A673 (cell line): ENCODE data around the gene PYHIN1. TPM values are rescaled to one million over a fixed set of nuclear protein-coding genes. Genes with fewer than 3 reads are reported as not detected.

Experiments used
- BruUV-seq: library from RNA; stranded (reverse); fragments of 400-500 nt; replicated peaks from 2 replicates; lab custom pipeline; 2021; lab: Mats Ljungman, UMichigan
- CTCF ChIA-PET: fragments of 300-600 bp; sonication (Branson Sonifier 250); formaldehyde crosslinking; loops from one replicate; lab custom pipeline; 2022; ENCODE audit warnings: antibody characterized with exemption; lab: Charles Lee
- POLR2A ChIA-PET: fragments of 300-600 bp; sonication (Branson Sonifier 250); formaldehyde crosslinking; loops from one replicate; lab custom pipeline; 2022; ENCODE audit warnings: antibody characterized with exemption; ENCODE audit not compliant: low non-redundant PET; lab: Charles Lee
- DNase-seq: peaks from one replicate; pipeline ENCODE4 v3.0.0-alpha.2; 2015; ENCODE audit warnings: low spot score
- H3K27ac ChIP-seq: fragments of 200-600 bp; sonication (generic); 2 replicates; pipeline ENCODE4 v1.5.1; 2016; ENCODE audit warnings: mixed run types, low read depth, mild to moderate bottlenecking, mixed read lengths, antibody characterized with exemption, low read length; ENCODE audit not compliant: poor library complexity, severe bottlenecking
- H3K27me3 ChIP-seq: fragments of 200-600 bp; sonication (generic); replicated peaks from 2 replicates; pipeline ENCODE4 v1.6.1; 2017; ENCODE audit warnings: mixed run types, low read depth, mild to moderate bottlenecking, mixed read lengths, antibody characterized with exemption, low read length; ENCODE audit not compliant: insufficient read depth, poor library complexity
- H3K36me3 ChIP-seq: fragments of 200-600 bp; sonication (generic); 2 replicates; pipeline ENCODE4 v1.6.1; 2016; ENCODE audit warnings: mixed run types, mild to moderate bottlenecking, mixed read lengths, antibody characterized with exemption, low read length; ENCODE audit not compliant: insufficient read depth, poor library complexity, severe bottlenecking
- H3K4me1 ChIP-seq: fragments of 200-600 bp; sonication (generic); 2 replicates; pipeline ENCODE4 v1.6.1; 2017; ENCODE audit warnings: mixed run types, mild to moderate bottlenecking, mixed read lengths, antibody characterized with exemption, low read length; ENCODE audit not compliant: insufficient read depth, poor library complexity, severe bottlenecking
- H3K4me3 ChIP-seq: fragments of 200-600 bp; sonication (generic); 2 replicates; pipeline ENCODE4 v1.5.1; 2016; ENCODE audit warnings: low read depth, mixed run types, mild to moderate bottlenecking, mixed read lengths, low read length; ENCODE audit not compliant: poor library complexity, severe bottlenecking
- H3K9me3 ChIP-seq: fragments of 200-600 bp; sonication (generic); 2 replicates; pipeline ENCODE4 v1.6.1; 2016; ENCODE audit warnings: mixed run types, low read depth, mild to moderate bottlenecking, mixed read lengths, antibody characterized with exemption, low read length; ENCODE audit not compliant: poor library complexity, severe bottlenecking
- EZH2 ChIP-seq: fragments of 200-600 bp; sonication (generic); IDR thresholded peaks from 2 replicates; pipeline ENCODE4 v1.6.1; 2017; ENCODE audit warnings: borderline replicate concordance, low read depth, mild to moderate bottlenecking, mixed read lengths, antibody characterized with exemption, low read length; ENCODE audit not compliant: poor library complexity, severe bottlenecking
- intact Hi-C: fragments of 100-400 bp; cut with micrococcal nuclease; formaldehyde crosslinking; loops from one replicate; pipeline ENCODE4 v1.10.0; 2022; ENCODE audit not compliant: unreplicated experiment
- total RNA-seq: library from RNA; stranded (reverse); gene quantifications from 2 replicates; pipeline ENCODE4 v1.2.3, GENCODE V29; 2021
- TF ChIP-seq, protein P1 (sequence below): fragments of 300-800, 200-600 bp; sonication (generic); conservative IDR thresholded peaks from 2 replicates; pipeline ENCODE4 v1.5.1; 2017; ENCODE audit warnings: low read depth, mild to moderate bottlenecking, antibody characterized with exemption, low read length, moderate library complexity, mixed read lengths

PYHIN1 gene
- total RNA-seq, 1 experiment from 2014 or later, result not detected

DNA sequence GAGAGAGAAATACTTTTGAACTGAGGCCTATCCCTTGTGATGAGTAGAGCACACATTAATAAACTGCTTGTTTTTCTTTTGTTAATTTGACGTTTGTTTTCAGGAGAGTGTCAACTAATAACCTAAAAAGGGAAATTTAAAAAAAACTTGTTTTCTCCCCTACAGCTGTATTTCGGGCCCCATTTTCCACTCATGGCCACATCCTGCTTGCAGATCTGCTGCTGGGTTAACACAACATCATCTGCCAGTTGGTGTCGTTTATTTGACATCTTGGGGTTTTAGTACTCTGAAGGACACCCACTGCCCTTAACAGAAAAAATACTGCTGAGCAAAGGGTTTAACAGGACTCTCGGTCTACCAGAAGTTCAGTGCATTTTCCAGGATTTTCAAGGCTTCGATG lies 848 bp upstream of the PYHIN1 start:
- H3K27ac ChIP-seq, result no peak overlapping the region
- H3K9me3 ChIP-seq, result no peaks in the 10 kb centered on the region
- POLR2A ChIA-PET, result no interaction called here
- H3K27me3 ChIP-seq, result peaks cover 19% of the 10 kb centered on the region
- no TSS peak for BruUV-seq
- H3K36me3 ChIP-seq, result no peaks in the 10 kb centered on the region
- CTCF ChIA-PET, result no interaction called here
- H3K4me1 ChIP-seq, result no peaks in the 10 kb centered on the region
- no peak for DNase-seq
- intact Hi-C loops, result no loop called here
- H3K4me3 ChIP-seq, result no peak overlapping the region
- TF ChIP-seq EZH2, result no peak
- TF ChIP-seq, protein P1, sequence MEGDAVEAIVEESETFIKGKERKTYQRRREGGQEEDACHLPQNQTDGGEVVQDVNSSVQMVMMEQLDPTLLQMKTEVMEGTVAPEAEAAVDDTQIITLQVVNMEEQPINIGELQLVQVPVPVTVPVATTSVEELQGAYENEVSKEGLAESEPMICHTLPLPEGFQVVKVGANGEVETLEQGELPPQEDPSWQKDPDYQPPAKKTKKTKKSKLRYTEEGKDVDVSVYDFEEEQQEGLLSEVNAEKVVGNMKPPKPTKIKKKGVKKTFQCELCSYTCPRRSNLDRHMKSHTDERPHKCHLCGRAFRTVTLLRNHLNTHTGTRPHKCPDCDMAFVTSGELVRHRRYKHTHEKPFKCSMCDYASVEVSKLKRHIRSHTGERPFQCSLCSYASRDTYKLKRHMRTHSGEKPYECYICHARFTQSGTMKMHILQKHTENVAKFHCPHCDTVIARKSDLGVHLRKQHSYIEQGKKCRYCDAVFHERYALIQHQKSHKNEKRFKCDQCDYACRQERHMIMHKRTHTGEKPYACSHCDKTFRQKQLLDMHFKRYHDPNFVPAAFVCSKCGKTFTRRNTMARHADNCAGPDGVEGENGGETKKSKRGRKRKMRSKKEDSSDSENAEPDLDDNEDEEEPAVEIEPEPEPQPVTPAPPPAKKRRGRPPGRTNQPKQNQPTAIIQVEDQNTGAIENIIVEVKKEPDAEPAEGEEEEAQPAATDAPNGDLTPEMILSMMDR, result no peak

DNA sequence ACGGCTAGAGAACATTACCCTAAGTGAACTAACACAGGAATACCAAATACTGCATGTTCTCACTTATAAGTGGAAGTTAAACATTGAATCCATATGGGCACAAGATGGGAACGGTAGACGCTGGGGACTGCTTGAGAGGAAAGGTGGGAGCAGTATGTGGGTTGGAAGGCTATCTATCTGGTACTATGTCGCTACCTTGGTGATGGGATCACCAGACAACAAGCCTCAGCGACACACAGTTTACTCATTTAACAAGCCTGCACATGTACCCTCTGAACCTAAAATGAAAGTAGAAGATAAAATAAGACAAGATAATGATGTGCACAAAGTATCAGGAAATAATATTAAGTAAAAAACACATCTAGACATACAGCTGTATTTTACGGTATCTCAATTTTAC lies 819 bp downstream of the PYHIN1 start:
- no peaks in the 10 kb centered on the region for H3K36me3 ChIP-seq
- H3K4me1 ChIP-seq, result no peaks in the 10 kb centered on the region
- H3K27me3 ChIP-seq, result peaks cover 10% of the 10 kb centered on the region
- H3K4me3 ChIP-seq, result no peak overlapping the region
- POLR2A ChIA-PET, result no interaction called here
- BruUV-seq, result no TSS peak
- intact Hi-C loops, result no loop called here
- H3K27ac ChIP-seq, result no peak overlapping the region
- TF ChIP-seq EZH2, result no peak
- TF ChIP-seq, protein P1, result no peak
- CTCF ChIA-PET, result no interaction called here
- no peaks in the 10 kb centered on the region for H3K9me3 ChIP-seq
- DNase-seq, result no peak

DNA sequence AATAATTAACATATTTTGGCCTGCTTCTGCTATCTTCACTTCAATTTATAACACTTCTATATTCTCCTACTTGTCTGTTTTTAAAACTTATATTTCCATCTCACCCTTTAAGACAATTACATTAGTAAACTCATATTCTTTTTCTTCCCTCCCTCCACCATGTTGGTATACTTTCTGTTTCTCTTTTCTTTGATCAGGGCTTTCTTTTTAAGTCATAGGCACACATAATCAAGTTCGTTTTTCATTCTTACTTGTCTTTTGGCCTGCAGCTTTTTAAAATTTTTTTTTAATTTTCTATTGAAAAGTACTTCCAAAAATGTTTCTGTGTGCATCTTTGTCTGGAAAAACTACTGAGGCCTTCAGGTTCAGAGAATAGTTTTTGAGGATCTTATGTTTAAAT lies 2.3 kb downstream of the PYHIN1 start:
- intact Hi-C loops, result no loop called here
- ChIA-PET POLR2A (no interaction called here), CTCF (no interaction called here)
- Histone ChIP-seq H3K27me3 (peaks cover 10% of the 10 kb centered on the region), H3K36me3 (no peaks in the 10 kb centered on the region), H3K4me1 (no peaks in the 10 kb centered on the region), H3K9me3 (no peaks in the 10 kb centered on the region), H3K27ac (no peak overlapping the region), H3K4me3 (no peak overlapping the region)
- BruUV-seq, result no TSS peak
- DNase-seq, result no peak
- TF ChIP-seq, protein P1, result no peak
- no peak for TF ChIP-seq EZH2
